Upper lobe of left lung (tissue), 4 donors: ENCODE data around the gene ARHGEF26.

Experiments used
- CTCF ChIP-seq, 6 experiments: fragments of 450-650 bp in 4 of 6; fragments of 200-600 bp in 2 of 6; sonication (generic) in 2 of 6; IDR thresholded peaks; one replicate each; pipeline ENCODE4 v1.5.1; 2016 to 2019; ENCODE audit warnings: antibody characterized with exemption in 6 of 6
- EP300 ChIP-seq, 4 donors: sonication (generic); formaldehyde crosslinking; IDR thresholded peaks; one replicate each; pipeline ENCODE4 v1.5.1; 2017; ENCODE audit warnings: antibody characterized with exemption in 4 of 4, control low read depth in 2 of 4
- POLR2A ChIP-seq, 4 donors: fragments of 450-650 bp; IDR thresholded peaks; one replicate each; pipeline ENCODE4 v1.5.1; 2016 to 2017; ENCODE audit warnings: antibody characterized with exemption in 4 of 4, mild to moderate bottlenecking in 2 of 4

- no peak for TF ChIP-seq CTCF (IDR thresholded peaks at IDR 0.05)
- TF ChIP-seq EP300 (IDR thresholded peaks at IDR 0.05): no peak
- TF ChIP-seq POLR2A (IDR thresholded peaks at IDR 0.05): no peak
These were observed 61.8 kb downstream of the ARHGEF26 start for GRCh38 chr3:154182975-154183374.
